Mesenchymal stem cell (in vitro differentiated cells and primary cell): ENCODE results near the gene CASQ2.
A peak's percentile ranks its signal among the peaks of the same experiment; 100 is the strongest.

Source experiments
- DNase-seq: peaks from one replicate; pipeline ENCODE4 v3.0.0-alpha.2; 2013
- H2AFZ ChIP-seq: one replicate; pipeline ENCODE4 v1.6.1; 2013; ENCODE audit warnings: low read depth, mild to moderate bottlenecking, control low read depth, inconsistent platforms, low read length, moderate library complexity
- H2AK5ac ChIP-seq: 2 replicates; pipeline ENCODE4 v1.6.1; 2013; ENCODE audit warnings: low read length, moderate library complexity, mild to moderate bottlenecking, inconsistent platforms; ENCODE audit not compliant: severe bottlenecking
- H2BK120ac ChIP-seq: one replicate; pipeline ENCODE4 v1.6.1; 2013; ENCODE audit warnings: low read depth, mild to moderate bottlenecking, inconsistent platforms, low read length, moderate library complexity
- H2BK12ac ChIP-seq, 2 experiments: one replicate each; pipeline ENCODE4 v1.6.1; 2013; ENCODE audit warnings: inconsistent platforms in 2 of 2, low read length in 2 of 2, mild to moderate bottlenecking in 2 of 2, moderate library complexity in 2 of 2, control low read depth in 1 of 2
- H2BK15ac ChIP-seq: one replicate; pipeline ENCODE4 v1.6.1; 2013; ENCODE audit warnings: mild to moderate bottlenecking, low read depth, inconsistent platforms; ENCODE audit not compliant: poor library complexity, severe bottlenecking
- H2BK5ac ChIP-seq: 2 replicates; pipeline ENCODE4 v1.6.1; 2013; ENCODE audit warnings: low read depth, mild to moderate bottlenecking, low read length, control low read depth, inconsistent platforms; ENCODE audit not compliant: poor library complexity, severe bottlenecking
- H3K14ac ChIP-seq, 2 experiments: one replicate each; pipeline ENCODE4 v1.6.1; 2013; ENCODE audit warnings: inconsistent platforms in 2 of 2, low read length in 2 of 2, control low read depth in 1 of 2, mild to moderate bottlenecking in 1 of 2, moderate library complexity in 1 of 2
- H3K18ac ChIP-seq, 2 experiments: one replicate each; pipeline ENCODE4 v1.6.1; 2013; ENCODE audit warnings: inconsistent platforms in 2 of 2, low read length in 2 of 2, control low read depth in 1 of 2, low read depth in 1 of 2, mild to moderate bottlenecking in 1 of 2
- H3K23ac ChIP-seq, 2 experiments: one replicate each; pipeline ENCODE4 v1.6.1; 2013; ENCODE audit warnings: inconsistent platforms in 2 of 2, low read length in 2 of 2, mild to moderate bottlenecking in 2 of 2, moderate library complexity in 2 of 2, control low read depth in 1 of 2
- H3K27ac ChIP-seq: 2 replicates; pipeline ENCODE4 v1.5.1; 2013; ENCODE audit warnings: mild to moderate bottlenecking, moderate library complexity, low read length, control low read depth, inconsistent platforms; ENCODE audit not compliant: poor library complexity, severe bottlenecking
- H3K27me3 ChIP-seq, 2 experiments: 2 replicates each; pipeline versions ENCODE4 v1.6.1 to v1.7.0; 2013; ENCODE audit warnings: low read length in 2 of 2, mild to moderate bottlenecking in 2 of 2, moderate library complexity in 2 of 2, control low read depth in 1 of 2, inconsistent platforms in 1 of 2; ENCODE audit not compliant: control insufficient read depth in 1 of 2, insufficient read depth in 1 of 2
- H3K36me3 ChIP-seq, 2 experiments: 2 replicates each; pipeline versions ENCODE4 v1.6.1 to v1.7.0; 2013; ENCODE audit warnings: low read length in 2 of 2, control low read depth in 1 of 2, inconsistent platforms in 1 of 2, low read depth in 1 of 2, mild to moderate bottlenecking in 1 of 2; ENCODE audit not compliant: insufficient read depth in 2 of 2, control insufficient read depth in 1 of 2
- H3K4ac ChIP-seq, 2 experiments: one replicate each; pipeline ENCODE4 v1.6.1; 2013; ENCODE audit warnings: inconsistent platforms in 2 of 2, low read length in 2 of 2, mild to moderate bottlenecking in 2 of 2, moderate library complexity in 2 of 2, control low read depth in 1 of 2, low read depth in 1 of 2
- H3K4me1 ChIP-seq: 2 replicates; pipeline ENCODE4 v1.6.1; 2013; ENCODE audit warnings: low read depth, low read length, control low read depth; ENCODE audit not compliant: control insufficient read depth, insufficient read depth
- H3K4me2 ChIP-seq: 2 replicates; pipeline ENCODE4 v1.6.1; 2013; ENCODE audit warnings: low read length, mild to moderate bottlenecking, inconsistent platforms; ENCODE audit not compliant: poor library complexity, severe bottlenecking
- H3K4me3 ChIP-seq, 2 experiments: 2 replicates each; pipeline versions ENCODE4 v1.5.1 to v1.7.0; 2013; ENCODE audit warnings: low read length in 2 of 2, mild to moderate bottlenecking in 2 of 2, control low read depth in 1 of 2, low read depth in 1 of 2; ENCODE audit not compliant: insufficient read depth in 1 of 2
- H3K79me1 ChIP-seq: replicated peaks from 2 replicates; pipeline ENCODE4 v1.6.1; 2013; ENCODE audit warnings: mild to moderate bottlenecking, control low read depth, low read length, inconsistent platforms; ENCODE audit not compliant: poor library complexity, severe bottlenecking
- H3K9ac ChIP-seq: 2 replicates; pipeline ENCODE4 v1.7.0; 2013; ENCODE audit warnings: mild to moderate bottlenecking, low read length, moderate library complexity
- H3K9me3 ChIP-seq: 2 replicates; pipeline ENCODE4 v1.7.0; 2013; ENCODE audit warnings: mild to moderate bottlenecking, low read length; ENCODE audit not compliant: control insufficient read depth
- H4K8ac ChIP-seq: one replicate; pipeline ENCODE4 v1.6.1; 2013; ENCODE audit warnings: inconsistent platforms, mild to moderate bottlenecking, low read length, moderate library complexity
- H4K91ac ChIP-seq: one replicate; pipeline ENCODE4 v1.6.1; 2013; ENCODE audit warnings: mild to moderate bottlenecking, low read length, inconsistent platforms
- WGBS: methylation state at CpG from one replicate; pipeline ENCODE4 v1.1.7; 2013; ENCODE audit warnings: mixed read lengths; 5-methylcytosine and 5-hydroxymethylcytosine counted together

Gene CASQ2

GRCh38 chr1:115765091-115765490, 3.4 kb downstream of the CASQ2 start:
- Histone ChIP-seq H3K4me3 (no peak overlapping the region), H3K14ac (no peak overlapping the region), H3K4ac (no peak overlapping the region), H4K8ac (no peak overlapping the region), H2BK15ac (no peak overlapping the region), H3K36me3 (no peaks in the 10 kb centered on the region), H3K9me3 (no peaks in the 10 kb centered on the region), H2AK5ac (no peak overlapping the region), H3K9ac (no peak overlapping the region), H3K23ac (no peak overlapping the region), H3K79me1 (no peaks in the 10 kb centered on the region), H2AFZ (no peak overlapping the region), H3K4me1 (no peaks in the 10 kb centered on the region), H2BK12ac (no peak overlapping the region), H2BK120ac (no peak overlapping the region), H2BK5ac (no peak overlapping the region), H3K27me3 (no peaks in the 10 kb centered on the region), H4K91ac (no peak overlapping the region), H3K18ac (no peak overlapping the region), H3K27ac (no peak overlapping the region), H3K4me2 (no peak overlapping the region)
- no peak for DNase-seq
- WGBS = 0% methylated on average over 1 of the region's 1 CpG

DNA sequence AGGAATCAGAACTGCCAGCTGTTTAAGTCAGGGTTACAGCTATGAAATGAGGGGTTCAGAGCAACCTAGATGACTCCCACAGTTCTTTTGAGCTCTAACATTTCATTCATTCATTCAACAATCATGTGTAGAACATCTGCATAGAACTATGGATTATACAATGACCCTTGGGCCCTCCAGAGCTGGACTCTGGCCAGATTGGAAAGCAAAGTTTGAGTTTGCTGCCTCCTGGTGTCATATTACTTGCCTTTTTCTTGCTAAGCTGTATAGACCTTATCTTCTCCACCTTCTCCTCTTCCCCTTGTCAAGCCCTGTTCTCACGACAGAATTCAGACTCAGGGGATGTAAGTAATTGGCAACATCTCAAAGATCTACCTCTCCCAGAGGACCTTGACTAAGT, 4.0 kb downstream of the CASQ2 start:
- Histone ChIP-seq H3K4me2 (no peak overlapping the region), H3K9ac (no peak overlapping the region), H2BK15ac (no peak overlapping the region), H2AFZ (no peak overlapping the region), H3K36me3 (no peaks in the 10 kb centered on the region), H3K18ac (no peak overlapping the region), H3K4me1 (no peaks in the 10 kb centered on the region), H2AK5ac (no peak overlapping the region), H3K9me3 (no peaks in the 10 kb centered on the region), H4K8ac (no peak overlapping the region), H2BK5ac (no peak overlapping the region), H3K27ac (no peak overlapping the region), H2BK120ac (no peak overlapping the region), H3K23ac (no peak overlapping the region), H3K4ac (no peak overlapping the region), H3K79me1 (no peaks in the 10 kb centered on the region), H3K27me3 (no peaks in the 10 kb centered on the region), H2BK12ac (no peak overlapping the region), H4K91ac (no peak overlapping the region), H3K14ac (no peak overlapping the region), H3K4me3 (no peak overlapping the region)
- WGBS = 0% methylated on average over 1 of the region's 1 CpG
- DNase-seq = peak; percentile 74

DNA sequence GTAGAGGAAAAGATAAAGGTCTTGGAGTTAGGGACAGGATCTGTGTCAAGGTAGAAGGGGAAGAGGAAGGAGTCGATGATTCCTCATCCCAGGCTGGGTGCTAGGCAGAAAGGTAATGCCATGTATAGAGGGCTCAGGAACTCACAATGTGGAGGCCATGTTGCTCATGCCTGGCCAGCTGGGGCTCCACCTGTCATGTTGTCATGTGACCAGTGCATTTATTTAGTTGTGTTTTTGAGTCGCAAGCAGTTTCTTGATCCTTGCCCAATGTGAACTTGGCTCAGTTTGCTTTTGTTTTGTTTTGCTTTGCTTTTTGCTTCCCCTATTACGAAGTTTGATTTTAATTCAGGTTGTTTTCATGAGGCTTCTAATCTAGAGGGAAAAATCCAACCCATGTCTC, 5.7 kb downstream of the CASQ2 start:
- H3K36me3 ChIP-seq = no peaks in the 10 kb centered on the region
- H3K27ac ChIP-seq = no peak overlapping the region
- H3K79me1 ChIP-seq = no peaks in the 10 kb centered on the region
- no peak overlapping the region for H4K8ac ChIP-seq
- no peak overlapping the region for H3K4me3 ChIP-seq
- no peak overlapping the region for H2BK15ac ChIP-seq
- no peak overlapping the region for H3K4ac ChIP-seq
- H4K91ac ChIP-seq = no peak overlapping the region
- no peak overlapping the region for H2BK5ac ChIP-seq
- no peak overlapping the region for H2AK5ac ChIP-seq
- H3K9ac ChIP-seq = no peak overlapping the region
- H2BK120ac ChIP-seq = no peak overlapping the region
- H3K4me1 ChIP-seq = no peaks in the 10 kb centered on the region
- no peaks in the 10 kb centered on the region for H3K9me3 ChIP-seq
- no peak overlapping the region for H2BK12ac ChIP-seq
- no peaks in the 10 kb centered on the region for H3K27me3 ChIP-seq
- no peak overlapping the region for H3K23ac ChIP-seq
- H3K14ac ChIP-seq = no peak overlapping the region
- 92% methylated on average over 3 of the region's 3 CpGs for WGBS
- DNase-seq = no peak
- no peak overlapping the region for H3K4me2 ChIP-seq
- H3K18ac ChIP-seq = no peak overlapping the region
- no peak overlapping the region for H2AFZ ChIP-seq

GRCh38 chr1:115761601-115762302, 6.8 kb downstream of the CASQ2 start:
- H3K4me1 ChIP-seq = no peaks in the 10 kb centered on the region
- H3K4ac ChIP-seq = no peak overlapping the region
- H3K23ac ChIP-seq = no peak overlapping the region
- no peak overlapping the region for H2AK5ac ChIP-seq
- no peak overlapping the region for H4K91ac ChIP-seq
- H3K4me2 ChIP-seq = no peak overlapping the region
- no peak overlapping the region for H2BK120ac ChIP-seq
- no peak overlapping the region for H4K8ac ChIP-seq
- no peak overlapping the region for H2AFZ ChIP-seq
- WGBS = 96% methylated on average over 6 of the region's 7 CpGs
- H3K79me1 ChIP-seq = no peaks in the 10 kb centered on the region
- H2BK12ac ChIP-seq = no peak overlapping the region
- no peak overlapping the region for H3K18ac ChIP-seq
- H3K4me3 ChIP-seq = no peak overlapping the region
- H3K14ac ChIP-seq = no peak overlapping the region
- no peaks in the 10 kb centered on the region for H3K36me3 ChIP-seq
- no peaks in the 10 kb centered on the region for H3K27me3 ChIP-seq
- no peak overlapping the region for H3K9ac ChIP-seq
- H3K27ac ChIP-seq = no peak overlapping the region
- H3K9me3 ChIP-seq = no peaks in the 10 kb centered on the region
- H2BK5ac ChIP-seq = no peak overlapping the region
- H2BK15ac ChIP-seq = no peak overlapping the region
- DNase-seq = peak; percentile 26
